HepG2 (cell line): ENCODE data around the gene KDM5B. TPM values are rescaled to one million over a fixed set of nuclear protein-coding genes. Genes with fewer than 3 reads are reported as not detected.

Source experiments
- SALL2 ChIP-seq: sonication (generic); formaldehyde crosslinking; IDR thresholded peaks from 2 replicates; pipeline ENCODE4 v1.8.1; 2023; ENCODE audit warnings: mild to moderate bottlenecking, missing genetic modification reagents, inconsistent platforms
- SIX4 ChIP-seq: sonication (generic); formaldehyde crosslinking; IDR thresholded peaks from 2 replicates; pipeline ENCODE4 v1.4.0; 2020; ENCODE audit warnings: missing genetic modification reagents
- SMYD3 ChIP-seq: sonication (generic); formaldehyde crosslinking; IDR thresholded peaks from 2 replicates; pipeline ENCODE4 v1.8.1; 2023; ENCODE audit warnings: mild to moderate bottlenecking, missing genetic modification reagents
- SNAI1 ChIP-seq: sonication (generic); formaldehyde crosslinking; IDR thresholded peaks from 2 replicates; pipeline ENCODE4 v1.5.0; 2020; ENCODE audit warnings: mild to moderate bottlenecking, missing genetic modification reagents, borderline replicate concordance
- TGIF2 ChIP-seq: IDR thresholded peaks from 2 replicates; pipeline ENCODE4 v1.6.1; 2016; ENCODE audit warnings: control low read depth, missing compliant biosample characterization
- ZNF121 ChIP-seq: sonication (generic); formaldehyde crosslinking; IDR thresholded peaks from 2 replicates; pipeline ENCODE4 v1.5.0; 2020; ENCODE audit warnings: mild to moderate bottlenecking, missing genetic modification reagents
- ZNF318 ChIP-seq: sonication (generic); formaldehyde crosslinking; IDR thresholded peaks from 2 replicates; pipeline ENCODE4 v1.4.0; 2020; ENCODE audit warnings: mild to moderate bottlenecking, missing genetic modification reagents
- ZNF775 ChIP-seq: sonication (generic); formaldehyde crosslinking; IDR thresholded peaks from 2 replicates; pipeline ENCODE4 v1.4.0; 2020; ENCODE audit warnings: missing genetic modification reagents, mild to moderate bottlenecking, moderate library complexity, borderline replicate concordance
- ZNF790 ChIP-seq: sonication (generic); formaldehyde crosslinking; IDR thresholded peaks from 2 replicates; pipeline ENCODE4 v1.8.0; 2022; ENCODE audit warnings: missing genetic modification reagents, mild to moderate bottlenecking, borderline replicate concordance
- ZNF83 ChIP-seq: sonication (generic); formaldehyde crosslinking; IDR thresholded peaks from 2 replicates; pipeline ENCODE4 v1.4.0; 2020; ENCODE audit warnings: missing genetic modification reagents, mild to moderate bottlenecking, borderline replicate concordance
- polyA plus RNA-seq, 8 experiments: library from polyadenylated mRNA; depleted of rRNA in 3 of 8; stranded (reverse) in 7 of 8; unstranded in 1 of 8; fragments of >200 nt; fragmentation: Illumina TruSeq in 4 of 8; extraction: Trizol in 4 of 8; gene quantifications; 2 replicates each; pipeline versions ENCODE4 v1.2.1 to v1.2.3, GENCODE V29; 2011 to 2016; ENCODE audit warnings: low read depth in 4 of 8, missing spikeins in 1 of 8, mixed read lengths in 1 of 8; ENCODE audit not compliant: insufficient read depth in 1 of 8
- total RNA-seq, 5 experiments: library from RNA; depleted of rRNA; stranded (reverse); fragments of >200 nt; fragmentation: Illumina TruSeq; extraction: Trizol; gene quantifications; 2 replicates each; pipeline ENCODE4 v1.2.3, GENCODE V29; 2016; ENCODE audit warnings: low read depth in 1 of 5
- TF ChIP-seq, protein P1 (sequence below): sonication (generic); formaldehyde crosslinking; conservative IDR thresholded peaks from 2 replicates; pipeline ENCODE4 v1.8.0; 2022; ENCODE audit warnings: low read depth, missing genetic modification reagents
- TF ChIP-seq, protein P2 (sequence below): sonication (generic); formaldehyde crosslinking; IDR thresholded peaks from 2 replicates; pipeline ENCODE4 v1.4.0; 2020; ENCODE audit warnings: missing genetic modification reagents, borderline replicate concordance

The KDM5B gene
- total and polyA plus RNA-seq, 2 of the 13 experiments (the other 11 are each of a cell fraction or from before 2014, with no cell fraction given), result 34.2 to 35.4 TPM

DNA sequence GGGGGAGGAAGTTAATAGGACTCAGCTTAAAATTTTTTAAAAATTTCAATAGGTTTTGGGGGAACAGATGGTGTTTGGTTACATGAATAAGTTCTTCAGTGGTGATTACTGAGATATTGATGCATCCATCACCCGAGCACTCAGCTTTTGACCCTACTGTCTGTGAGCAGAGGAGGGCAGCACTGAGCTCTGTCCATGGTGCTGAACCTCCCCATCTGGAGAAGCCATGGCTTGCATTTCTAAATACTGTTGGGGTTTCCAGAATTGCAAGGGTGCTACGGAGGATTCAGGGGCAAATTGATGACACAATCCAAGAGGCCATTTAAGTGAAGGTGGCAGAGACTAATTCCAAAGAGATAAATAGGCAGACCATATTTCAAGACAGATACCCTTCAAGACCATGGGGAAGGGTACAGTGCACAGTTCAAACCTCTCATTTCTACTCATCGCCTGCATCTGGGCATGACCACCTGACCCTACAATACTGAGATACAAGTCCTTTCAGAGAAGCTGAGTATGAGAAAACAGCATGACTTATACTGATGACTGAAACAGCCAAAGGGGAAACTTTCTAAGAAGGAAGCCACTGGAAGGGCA lies 115.2 kb downstream of the KDM5B start (continued):
- TF ChIP-seq, protein P1, sequence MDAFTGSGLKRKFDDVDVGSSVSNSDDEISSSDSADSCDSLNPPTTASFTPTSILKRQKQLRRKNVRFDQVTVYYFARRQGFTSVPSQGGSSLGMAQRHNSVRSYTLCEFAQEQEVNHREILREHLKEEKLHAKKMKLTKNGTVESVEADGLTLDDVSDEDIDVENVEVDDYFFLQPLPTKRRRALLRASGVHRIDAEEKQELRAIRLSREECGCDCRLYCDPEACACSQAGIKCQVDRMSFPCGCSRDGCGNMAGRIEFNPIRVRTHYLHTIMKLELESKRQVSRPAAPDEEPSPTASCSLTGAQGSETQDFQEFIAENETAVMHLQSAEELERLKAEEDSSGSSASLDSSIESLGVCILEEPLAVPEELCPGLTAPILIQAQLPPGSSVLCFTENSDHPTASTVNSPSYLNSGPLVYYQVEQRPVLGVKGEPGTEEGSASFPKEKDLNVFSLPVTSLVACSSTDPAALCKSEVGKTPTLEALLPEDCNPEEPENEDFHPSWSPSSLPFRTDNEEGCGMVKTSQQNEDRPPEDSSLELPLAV (CRISPR knock-in tag), result no peak
- TF ChIP-seq ZNF775 (CRISPR knock-in tag) (no peak), SMYD3 (no peak), ZNF121 (CRISPR knock-in tag) (no peak), SNAI1 (peak; percentile 80; the same call in 1 of the 2 replicates), ZNF318 (CRISPR knock-in tag) (no peak), SIX4 (CRISPR knock-in tag) (peak; percentile 76; the same call in 1 of the 2 replicates), ZNF83 (CRISPR knock-in tag) (peak; percentile 74; the same call in 1 of the 2 replicates), TGIF2 (CRISPR knock-in tag) (peak; percentile 98), SALL2 (CRISPR knock-in tag) (peak; percentile 69; the same call in 1 of the 2 replicates), ZNF790 (CRISPR knock-in tag) (no peak; the same call in 1 of the 2 replicates)
- TF ChIP-seq, protein P2, sequence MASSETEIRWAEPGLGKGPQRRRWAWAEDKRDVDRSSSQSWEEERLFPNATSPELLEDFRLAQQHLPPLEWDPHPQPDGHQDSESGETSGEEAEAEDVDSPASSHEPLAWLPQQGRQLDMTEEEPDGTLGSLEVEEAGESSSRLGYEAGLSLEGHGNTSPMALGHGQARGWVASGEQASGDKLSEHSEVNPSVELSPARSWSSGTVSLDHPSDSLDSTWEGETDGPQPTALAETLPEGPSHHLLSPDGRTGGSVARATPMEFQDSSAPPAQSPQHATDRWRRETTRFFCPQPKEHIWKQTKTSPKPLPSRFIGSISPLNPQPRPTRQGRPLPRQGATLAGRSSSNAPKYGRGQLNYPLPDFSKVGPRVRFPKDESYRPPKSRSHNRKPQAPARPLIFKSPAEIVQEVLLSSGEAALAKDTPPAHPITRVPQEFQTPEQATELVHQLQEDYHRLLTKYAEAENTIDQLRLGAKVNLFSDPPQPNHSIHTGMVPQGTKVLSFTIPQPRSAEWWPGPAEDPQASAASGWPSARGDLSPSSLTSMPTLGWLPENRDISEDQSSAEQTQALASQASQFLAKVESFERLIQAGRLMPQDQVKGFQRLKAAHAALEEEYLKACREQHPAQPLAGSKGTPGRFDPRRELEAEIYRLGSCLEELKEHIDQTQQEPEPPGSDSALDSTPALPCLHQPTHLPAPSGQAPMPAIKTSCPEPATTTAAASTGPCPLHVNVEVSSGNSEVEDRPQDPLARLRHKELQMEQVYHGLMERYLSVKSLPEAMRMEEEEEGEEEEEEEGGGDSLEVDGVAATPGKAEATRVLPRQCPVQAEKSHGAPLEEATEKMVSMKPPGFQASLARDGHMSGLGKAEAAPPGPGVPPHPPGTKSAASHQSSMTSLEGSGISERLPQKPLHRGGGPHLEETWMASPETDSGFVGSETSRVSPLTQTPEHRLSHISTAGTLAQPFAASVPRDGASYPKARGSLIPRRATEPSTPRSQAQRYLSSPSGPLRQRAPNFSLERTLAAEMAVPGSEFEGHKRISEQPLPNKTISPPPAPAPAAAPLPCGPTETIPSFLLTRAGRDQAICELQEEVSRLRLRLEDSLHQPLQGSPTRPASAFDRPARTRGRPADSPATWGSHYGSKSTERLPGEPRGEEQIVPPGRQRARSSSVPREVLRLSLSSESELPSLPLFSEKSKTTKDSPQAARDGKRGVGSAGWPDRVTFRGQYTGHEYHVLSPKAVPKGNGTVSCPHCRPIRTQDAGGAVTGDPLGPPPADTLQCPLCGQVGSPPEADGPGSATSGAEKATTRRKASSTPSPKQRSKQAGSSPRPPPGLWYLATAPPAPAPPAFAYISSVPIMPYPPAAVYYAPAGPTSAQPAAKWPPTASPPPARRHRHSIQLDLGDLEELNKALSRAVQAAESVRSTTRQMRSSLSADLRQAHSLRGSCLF, result 0 out of 2 replicates have a peak, but pooled peaks have one; percentile 72
